Measurements from ENCODE around the gene ANXA5.

Gene ANXA5

GRCh38 chr4:121677524-121677923 is 19.3 kb downstream of the ANXA5 start:
- Histone ChIP-seq H3K27ac (ENCODE audit: low read depth, low read length) (peak overlapping the region; percentile 57), H3K4me1 (ENCODE audit: control insufficient read depth, insufficient read depth, low read length) (peaks cover 16% of the 10 kb centered on the region; the same call in 1 of the 2 replicates), H3K9me3 (ENCODE audit: control insufficient read depth, insufficient read depth, low read length) (no peaks in the 10 kb centered on the region), H3K36me3 (ENCODE audit: control insufficient read depth, insufficient read depth, low read length) (peaks cover 85% of the 10 kb centered on the region), H3K27me3 (ENCODE audit: control insufficient read depth, insufficient read depth, low read length) (no peaks in the 10 kb centered on the region), H3K4me3 (ENCODE audit: low read depth, low read length) (no peak overlapping the region), H3K9ac (ENCODE audit: low read depth, low read length) (no peak overlapping the region)

- no peaks in the 10 kb centered on the region for H3K9me3 ChIP-seq (ENCODE audit: control insufficient read depth, insufficient read depth, low read length)
- H3K27me3 ChIP-seq (ENCODE audit: control insufficient read depth, insufficient read depth, low read length), result no peaks in the 10 kb centered on the region
- no peak overlapping the region for H3K4me3 ChIP-seq (ENCODE audit: low read depth, low read length)
- peaks cover 16% of the 10 kb centered on the region; the same call in 1 of the 2 replicates for H3K4me1 ChIP-seq (ENCODE audit: control insufficient read depth, insufficient read depth, low read length)
- peaks cover 85% of the 10 kb centered on the region for H3K36me3 ChIP-seq (ENCODE audit: control insufficient read depth, insufficient read depth, low read length)
- H3K27ac ChIP-seq (ENCODE audit: low read depth, low read length), result peak overlapping the region; percentile 57
- no peak overlapping the region for H3K9ac ChIP-seq (ENCODE audit: low read depth, low read length)
These were observed 20.3 kb downstream of the ANXA5 start for GRCh38 chr4:121676345-121677075.

- peaks cover 85% of the 10 kb centered on the region for H3K36me3 ChIP-seq (ENCODE audit: control insufficient read depth, insufficient read depth, low read length)
- peak overlapping the region; percentile 26 for H3K27ac ChIP-seq (ENCODE audit: low read depth, low read length)
- peaks cover 16% of the 10 kb centered on the region; the same call in 1 of the 2 replicates for H3K4me1 ChIP-seq (ENCODE audit: control insufficient read depth, insufficient read depth, low read length)
- H3K9me3 ChIP-seq (ENCODE audit: control insufficient read depth, insufficient read depth, low read length), result no peaks in the 10 kb centered on the region
- H3K9ac ChIP-seq (ENCODE audit: low read depth, low read length), result no peak overlapping the region
- H3K4me3 ChIP-seq (ENCODE audit: low read depth, low read length), result no peak overlapping the region
- no peaks in the 10 kb centered on the region for H3K27me3 ChIP-seq (ENCODE audit: control insufficient read depth, insufficient read depth, low read length)
These were observed 21.1 kb downstream of the ANXA5 start for GRCh38 chr4:121675715-121676114.

DNA sequence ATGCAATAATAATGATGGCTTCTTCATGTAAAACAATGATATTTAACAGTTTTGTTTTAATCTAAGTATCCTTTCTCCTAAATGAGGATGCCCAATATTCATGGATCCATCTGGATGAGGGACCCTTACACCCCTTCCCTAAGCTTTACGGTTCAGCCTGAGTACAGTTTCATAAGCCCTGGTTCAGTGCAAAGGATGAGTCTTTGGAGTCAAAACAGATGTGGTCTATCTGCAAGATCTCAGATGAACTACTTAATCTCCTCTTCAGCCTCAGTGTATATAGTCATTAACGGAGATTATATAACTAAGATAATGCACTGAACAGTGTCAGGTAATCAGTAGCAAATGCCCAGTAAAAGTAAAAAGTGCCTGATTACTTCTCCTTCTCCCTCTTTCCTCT is 22.1 kb downstream of the ANXA5 start:
- H3K9me3 ChIP-seq (ENCODE audit: control insufficient read depth, insufficient read depth, low read length), result no peaks in the 10 kb centered on the region
- peaks cover 12% of the 10 kb centered on the region; the same call in 1 of the 2 replicates for H3K4me1 ChIP-seq (ENCODE audit: control insufficient read depth, insufficient read depth, low read length)
- H3K27me3 ChIP-seq (ENCODE audit: control insufficient read depth, insufficient read depth, low read length), result no peaks in the 10 kb centered on the region
- no peak overlapping the region for H3K4me3 ChIP-seq (ENCODE audit: low read depth, low read length)
- H3K27ac ChIP-seq (ENCODE audit: low read depth, low read length), result no peak overlapping the region
- no peak overlapping the region for H3K9ac ChIP-seq (ENCODE audit: low read depth, low read length)
- H3K36me3 ChIP-seq (ENCODE audit: control insufficient read depth, insufficient read depth, low read length), result peaks cover 85% of the 10 kb centered on the region

- peaks cover 7% of the 10 kb centered on the region; the same call in 1 of the 2 replicates for H3K4me1 ChIP-seq (ENCODE audit: control insufficient read depth, insufficient read depth, low read length)
- no peaks in the 10 kb centered on the region for H3K9me3 ChIP-seq (ENCODE audit: control insufficient read depth, insufficient read depth, low read length)
- peaks cover 86% of the 10 kb centered on the region for H3K36me3 ChIP-seq (ENCODE audit: control insufficient read depth, insufficient read depth, low read length)
- H3K9ac ChIP-seq (ENCODE audit: low read depth, low read length), result no peak overlapping the region
- no peak overlapping the region for H3K4me3 ChIP-seq (ENCODE audit: low read depth, low read length)
- no peak overlapping the region for H3K27ac ChIP-seq (ENCODE audit: low read depth, low read length)
- no peaks in the 10 kb centered on the region for H3K27me3 ChIP-seq (ENCODE audit: control insufficient read depth, insufficient read depth, low read length)
These were observed 22.6 kb downstream of the ANXA5 start for GRCh38 chr4:121674191-121674590.

- H3K27me3 ChIP-seq (ENCODE audit: control insufficient read depth, insufficient read depth, low read length), result no peaks in the 10 kb centered on the region
- H3K9me3 ChIP-seq (ENCODE audit: control insufficient read depth, insufficient read depth, low read length), result no peaks in the 10 kb centered on the region
- no peak overlapping the region for H3K27ac ChIP-seq (ENCODE audit: low read depth, low read length)
- peaks cover 75% of the 10 kb centered on the region for H3K36me3 ChIP-seq (ENCODE audit: control insufficient read depth, insufficient read depth, low read length)
- H3K4me1 ChIP-seq (ENCODE audit: control insufficient read depth, insufficient read depth, low read length), result no peaks in the 10 kb centered on the region
- H3K9ac ChIP-seq (ENCODE audit: low read depth, low read length), result no peak overlapping the region
- H3K4me3 ChIP-seq (ENCODE audit: low read depth, low read length), result no peak overlapping the region
These were observed 27.6 kb downstream of the ANXA5 start for GRCh38 chr4:121669163-121669550.

DNA sequence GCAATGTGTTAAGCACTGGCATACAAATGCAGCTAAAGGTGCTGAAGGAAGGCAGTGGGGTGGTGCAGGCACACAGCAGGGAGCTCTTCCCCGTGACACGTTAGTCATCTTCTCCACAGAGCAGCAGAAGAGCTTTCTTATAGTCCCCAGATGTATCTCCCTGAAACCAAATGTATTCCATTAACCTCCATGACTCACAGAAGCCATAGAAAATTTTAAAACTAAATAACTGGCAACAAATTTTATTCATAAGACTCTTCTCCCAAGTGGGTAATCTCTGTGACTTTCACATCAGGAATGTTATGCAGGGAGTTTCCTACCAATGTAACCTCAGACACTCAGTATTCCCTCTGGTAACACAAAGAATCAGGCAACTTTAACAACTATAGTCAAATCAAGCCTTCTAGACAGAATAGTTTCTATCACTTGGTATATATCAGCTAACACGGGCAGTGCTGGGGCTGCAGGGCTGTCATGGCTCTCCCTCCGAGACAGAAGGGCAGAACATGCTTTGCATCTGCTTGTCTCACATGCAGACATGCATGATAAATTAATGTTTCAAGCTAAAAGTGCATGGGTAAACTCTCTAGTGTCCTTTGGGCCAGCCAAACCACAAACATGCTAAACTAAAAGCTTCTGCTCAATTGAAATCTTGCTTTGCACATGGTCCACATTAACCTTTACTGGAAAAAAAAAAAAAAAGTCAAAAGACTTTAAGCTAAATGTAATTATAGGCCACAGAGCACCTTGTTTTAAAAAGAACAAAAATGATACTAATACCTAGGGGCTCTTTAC is 28.2 kb downstream of the ANXA5 start:
- Histone ChIP-seq H3K4me3 (ENCODE audit: low read depth, low read length) (no peak overlapping the region), H3K4me1 (ENCODE audit: control insufficient read depth, insufficient read depth, low read length) (no peaks in the 10 kb centered on the region), H3K9ac (ENCODE audit: low read depth, low read length) (no peak overlapping the region), H3K27me3 (ENCODE audit: control insufficient read depth, insufficient read depth, low read length) (no peaks in the 10 kb centered on the region), H3K27ac (ENCODE audit: low read depth, low read length) (peak overlapping the region; percentile 9), H3K36me3 (ENCODE audit: control insufficient read depth, insufficient read depth, low read length) (peaks cover 75% of the 10 kb centered on the region), H3K9me3 (ENCODE audit: control insufficient read depth, insufficient read depth, low read length) (no peaks in the 10 kb centered on the region)

GRCh38 chr4:121666091-121666679 is 30.6 kb downstream of the ANXA5 start:
- no peaks in the 10 kb centered on the region for H3K9me3 ChIP-seq (ENCODE audit: control insufficient read depth, insufficient read depth, low read length)
- H3K27ac ChIP-seq (ENCODE audit: low read depth, low read length), result no peak overlapping the region
- H3K27me3 ChIP-seq (ENCODE audit: control insufficient read depth, insufficient read depth, low read length), result no peaks in the 10 kb centered on the region
- no peak overlapping the region for H3K4me3 ChIP-seq (ENCODE audit: low read depth, low read length)
- H3K36me3 ChIP-seq (ENCODE audit: control insufficient read depth, insufficient read depth, low read length), result peaks cover 53% of the 10 kb centered on the region
- H3K4me1 ChIP-seq (ENCODE audit: control insufficient read depth, insufficient read depth, low read length), result no peaks in the 10 kb centered on the region
- H3K9ac ChIP-seq (ENCODE audit: low read depth, low read length), result no peak overlapping the region

DNA sequence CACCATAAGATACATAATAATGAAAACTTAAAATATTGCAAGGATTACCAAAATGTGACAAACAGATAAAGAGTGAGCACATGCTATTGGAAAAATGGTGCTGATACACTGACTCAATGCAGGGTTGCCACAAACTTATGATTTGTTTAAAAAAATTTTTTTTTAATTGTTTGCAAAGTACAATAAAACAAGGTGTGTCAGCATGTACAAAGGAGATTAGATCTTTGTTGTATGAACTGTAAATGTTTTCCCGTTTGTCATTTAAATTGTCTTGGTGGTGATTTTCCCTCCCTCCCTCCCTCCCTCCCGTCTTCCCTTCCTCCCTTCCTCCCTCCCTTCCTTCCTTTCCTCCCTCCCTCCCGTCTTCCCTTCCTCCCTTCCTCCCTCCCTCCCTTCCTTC is 31.4 kb downstream of the ANXA5 start:
- Histone ChIP-seq H3K27ac (ENCODE audit: low read depth, low read length) (no peak overlapping the region), H3K27me3 (ENCODE audit: control insufficient read depth, insufficient read depth, low read length) (no peaks in the 10 kb centered on the region), H3K4me1 (ENCODE audit: control insufficient read depth, insufficient read depth, low read length) (no peaks in the 10 kb centered on the region), H3K36me3 (ENCODE audit: control insufficient read depth, insufficient read depth, low read length) (peaks cover 45% of the 10 kb centered on the region), H3K9ac (ENCODE audit: low read depth, low read length) (no peak overlapping the region), H3K4me3 (ENCODE audit: low read depth, low read length) (no peak overlapping the region), H3K9me3 (ENCODE audit: control insufficient read depth, insufficient read depth, low read length) (no peaks in the 10 kb centered on the region)

DNA sequence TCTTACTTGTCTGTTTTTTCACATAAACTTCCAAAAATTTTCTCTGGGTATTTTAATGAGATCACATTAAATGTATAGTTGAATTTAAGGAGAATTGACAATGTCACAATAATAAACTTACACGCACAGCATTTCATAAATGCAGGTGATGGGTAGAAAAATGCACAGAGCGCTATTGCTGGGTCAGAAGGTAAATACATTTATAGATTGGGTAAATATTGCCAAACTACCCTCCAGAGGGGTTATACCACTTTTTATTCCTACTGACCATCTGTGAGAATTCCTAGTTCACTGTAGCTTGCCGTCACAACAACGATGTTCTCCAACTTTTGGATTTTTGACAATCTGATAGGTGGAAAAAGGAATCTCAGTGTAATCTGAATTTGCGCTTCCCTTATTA is 34.6 kb downstream of the ANXA5 start:
- Histone ChIP-seq H3K27ac (ENCODE audit: low read depth, low read length) (no peak overlapping the region), H3K9ac (ENCODE audit: low read depth, low read length) (no peak overlapping the region), H3K4me3 (ENCODE audit: low read depth, low read length) (no peak overlapping the region), H3K9me3 (ENCODE audit: control insufficient read depth, insufficient read depth, low read length) (no peaks in the 10 kb centered on the region), H3K4me1 (ENCODE audit: control insufficient read depth, insufficient read depth, low read length) (no peaks in the 10 kb centered on the region), H3K36me3 (ENCODE audit: control insufficient read depth, insufficient read depth, low read length) (peaks cover 13% of the 10 kb centered on the region), H3K27me3 (ENCODE audit: control insufficient read depth, insufficient read depth, low read length) (no peaks in the 10 kb centered on the region)

Data from HUES48 (cell line).